HepG2 (cell line): Measurements from ENCODE around the gene HSD3B7. TPM values are rescaled to one million over a fixed set of nuclear protein-coding genes. Genes with fewer than 3 reads are reported as not detected.

Experiments
- ASH2L ChIP-seq: fragments of 300-600, 200-600 bp; sonication (generic); IDR thresholded peaks from 2 replicates; pipeline ENCODE4 v1.7.0; 2017; ENCODE audit warnings: low read depth, mild to moderate bottlenecking, moderate library complexity, mixed read lengths, low read length; ENCODE audit not compliant: insufficient read length
- BHLHE40 ChIP-seq: IDR thresholded peaks from 2 replicates; pipeline ENCODE4 v1.6.1; 2011; ENCODE audit warnings: low read length, improper control_type of control experiment
- EZH2 ChIP-seq: conservative IDR thresholded peaks from 2 replicates; pipeline ENCODE4 v1.6.1; 2012; ENCODE audit warnings: mild to moderate bottlenecking, low read depth, low read length, moderate library complexity
- JDP2 ChIP-seq: sonication (generic); formaldehyde crosslinking; IDR thresholded peaks from 2 replicates; pipeline ENCODE4 v1.8.1; 2022; ENCODE audit warnings: missing genetic modification reagents, borderline replicate concordance
- KAT2B ChIP-seq: fragments of 150-350 bp; IDR thresholded peaks from 2 replicates; pipeline ENCODE4 v1.6.1; 2014; ENCODE audit warnings: low read depth, low read length, borderline replicate concordance
- MED1 ChIP-seq: sonication (generic); formaldehyde crosslinking; IDR thresholded peaks from 2 replicates; pipeline ENCODE4 v1.4.0; 2020; ENCODE audit warnings: missing genetic modification reagents
- NFIC ChIP-seq: IDR thresholded peaks from 2 replicates; pipeline ENCODE4 v1.6.1; 2012; ENCODE audit warnings: mild to moderate bottlenecking, low read length, inconsistent platforms
- POLR2G ChIP-seq: fragments of 200-400 bp; formaldehyde crosslinking; IDR thresholded peaks from 2 replicates; pipeline ENCODE4 v1.6.1; 2018; ENCODE audit warnings: mild to moderate bottlenecking, low read depth, low read length, moderate library complexity
- SNAI1 ChIP-seq: sonication (generic); formaldehyde crosslinking; IDR thresholded peaks from 2 replicates; pipeline ENCODE4 v1.5.0; 2020; ENCODE audit warnings: mild to moderate bottlenecking, missing genetic modification reagents, borderline replicate concordance
- SOX13 ChIP-seq, 3 experiments: fragments of 450-650 bp in 1 of 3; sonication (generic) in 1 of 3; formaldehyde crosslinking in 1 of 3; IDR thresholded peaks in 2 of 3; conservative IDR thresholded peaks in 1 of 3; 2 replicates each; pipeline versions ENCODE4 v1.5.0 to v1.6.1; 2016 to 2020; ENCODE audit warnings: antibody characterized with exemption in 1 of 3, mild to moderate bottlenecking in 1 of 3, missing compliant biosample characterization in 1 of 3, missing genetic modification reagents in 1 of 3, moderate library complexity in 1 of 3
- SRSF1 ChIP-seq: fragments of 200-400 bp; formaldehyde crosslinking; optimal IDR thresholded peaks from 2 replicates; pipeline ENCODE3; 2017; ENCODE audit warnings: mild to moderate bottlenecking, low read depth, low read length, moderate library complexity
- TARDBP ChIP-seq: sonication (generic); formaldehyde crosslinking; IDR thresholded peaks from 2 replicates; pipeline ENCODE4 v1.8.0; 2022; ENCODE audit warnings: mild to moderate bottlenecking, missing genetic modification reagents
- TEAD3 ChIP-seq: optimal IDR thresholded peaks from 2 replicates; pipeline ENCODE3; 2016; ENCODE audit warnings: borderline replicate concordance
- THYN1 ChIP-seq: sonication (generic); formaldehyde crosslinking; IDR thresholded peaks from 2 replicates; pipeline ENCODE4 v1.8.1; 2023; ENCODE audit warnings: low read depth, mild to moderate bottlenecking, moderate library complexity, missing genetic modification reagents, borderline replicate concordance
- ZFY ChIP-seq: sonication (generic); formaldehyde crosslinking; IDR thresholded peaks from 2 replicates; pipeline ENCODE4 v1.4.0; 2020; ENCODE audit warnings: missing genetic modification reagents
- ZNF121 ChIP-seq: sonication (generic); formaldehyde crosslinking; IDR thresholded peaks from 2 replicates; pipeline ENCODE4 v1.5.0; 2020; ENCODE audit warnings: mild to moderate bottlenecking, missing genetic modification reagents
- ZNF460 ChIP-seq: sonication (generic); formaldehyde crosslinking; IDR thresholded peaks from 2 replicates; pipeline ENCODE4 v1.5.1; 2020; ENCODE audit warnings: missing genetic modification reagents, mild to moderate bottlenecking, borderline replicate concordance
- ZNF569 ChIP-seq: sonication (generic); formaldehyde crosslinking; IDR thresholded peaks from 2 replicates; pipeline ENCODE4 v1.5.0; 2020; ENCODE audit warnings: mild to moderate bottlenecking, missing genetic modification reagents, moderate library complexity, borderline replicate concordance
- ZNF772 ChIP-seq: sonication (generic); formaldehyde crosslinking; IDR thresholded peaks from 2 replicates; pipeline ENCODE4 v1.5.0; 2020; ENCODE audit warnings: mild to moderate bottlenecking, missing genetic modification reagents
- ZNF879 ChIP-seq: sonication (generic); formaldehyde crosslinking; IDR thresholded peaks from 2 replicates; pipeline ENCODE4 v1.8.1; 2023; ENCODE audit warnings: missing genetic modification reagents
- ZSCAN21 ChIP-seq: sonication (generic); formaldehyde crosslinking; IDR thresholded peaks from 2 replicates; pipeline ENCODE4 v1.8.0; 2022; ENCODE audit warnings: mild to moderate bottlenecking, missing genetic modification reagents, moderate library complexity, borderline replicate concordance
- polyA plus RNA-seq, 8 experiments: library from polyadenylated mRNA; depleted of rRNA in 3 of 8; stranded (reverse) in 7 of 8; unstranded in 1 of 8; fragments of >200 nt; fragmentation: Illumina TruSeq in 4 of 8; extraction: Trizol in 4 of 8; gene quantifications; 2 replicates each; pipeline versions ENCODE4 v1.2.1 to v1.2.3, GENCODE V29; 2011 to 2016; ENCODE audit warnings: low read depth in 4 of 8, missing spikeins in 1 of 8, mixed read lengths in 1 of 8; ENCODE audit not compliant: insufficient read depth in 1 of 8
- total RNA-seq, 5 experiments: library from RNA; depleted of rRNA; stranded (reverse); fragments of >200 nt; fragmentation: Illumina TruSeq; extraction: Trizol; gene quantifications; 2 replicates each; pipeline ENCODE4 v1.2.3, GENCODE V29; 2016; ENCODE audit warnings: low read depth in 1 of 5
- TF ChIP-seq, protein P1 (sequence below), 2 experiments: sonication (generic) in 1 of 2; formaldehyde crosslinking in 1 of 2; IDR thresholded peaks; 2 replicates each; pipeline versions ENCODE4 v1.4.0 to v1.6.1; 2016 to 2020; ENCODE audit warnings: borderline replicate concordance in 1 of 2, low read depth in 1 of 2, mild to moderate bottlenecking in 1 of 2, missing genetic modification reagents in 1 of 2

The HSD3B7 gene
- total and polyA plus RNA-seq, 2 of the 13 experiments (the other 11 are each of a cell fraction or from before 2014, with no cell fraction given): 32.9 to 69.7 TPM

DNA sequence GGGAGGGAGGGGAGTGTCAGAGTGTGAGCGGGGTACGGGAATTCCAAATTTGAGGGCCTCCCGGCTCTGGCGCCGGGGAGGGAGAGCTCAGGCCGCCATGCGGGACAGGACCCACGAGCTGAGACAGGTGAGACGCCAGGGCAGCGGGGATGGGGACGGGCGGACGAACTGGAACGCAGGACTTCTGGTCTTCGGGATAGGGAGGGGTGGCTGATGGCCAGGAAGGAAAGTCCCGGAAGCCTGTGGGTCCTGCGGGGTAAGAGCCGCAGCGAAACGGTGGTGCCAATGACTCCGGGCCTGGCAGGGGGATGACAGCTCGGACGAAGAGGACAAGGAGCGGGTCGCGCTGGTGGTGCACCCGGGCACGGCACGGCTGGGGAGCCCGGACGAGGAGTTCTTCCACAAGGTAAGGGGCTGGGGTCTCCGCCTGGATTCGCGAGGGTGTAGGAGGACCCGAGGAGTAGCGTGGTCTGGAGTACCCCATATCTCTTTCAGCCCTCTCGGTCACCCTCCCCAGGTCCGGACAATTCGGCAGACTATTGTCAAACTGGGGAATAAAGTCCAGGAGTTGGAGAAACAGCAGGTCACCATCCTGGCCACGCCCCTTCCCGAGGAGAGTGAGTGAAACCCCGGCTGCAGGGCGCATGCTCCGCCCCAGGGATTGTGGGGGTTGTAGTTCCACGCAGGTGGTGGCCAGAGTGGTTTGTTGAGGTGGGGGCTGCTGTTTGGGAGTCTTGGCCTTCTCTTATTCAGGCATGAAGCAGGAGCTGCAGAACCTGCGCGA, 48.9 kb downstream of the HSD3B7 start (continued):
- no peak for TF ChIP-seq ZNF879 (CRISPR knock-in tag)
- no peak for TF ChIP-seq SRSF1
- no peak for TF ChIP-seq EZH2
- TF ChIP-seq TEAD3 (CRISPR knock-in tag): no peak
- TF ChIP-seq MED1: peak; percentile 71
- peak; percentile 47; the same call in 1 of the 2 replicates for TF ChIP-seq ZNF121 (CRISPR knock-in tag)
- TF ChIP-seq JDP2 (CRISPR knock-in tag): no peak
- TF ChIP-seq ASH2L: no peak
- no peak for TF ChIP-seq SOX13 (IDR thresholded peaks at IDR 0.05)
- peak in 1 of 2 experiments; percentile 43; a peak in 2 of 4 replicates for TF ChIP-seq SOX13 (CRISPR knock-in tag; conservative IDR thresholded peaks at IDR 0.05 in 1 of 2, IDR thresholded peaks at IDR 0.05 in 1 of 2)
- TF ChIP-seq, protein P1, sequence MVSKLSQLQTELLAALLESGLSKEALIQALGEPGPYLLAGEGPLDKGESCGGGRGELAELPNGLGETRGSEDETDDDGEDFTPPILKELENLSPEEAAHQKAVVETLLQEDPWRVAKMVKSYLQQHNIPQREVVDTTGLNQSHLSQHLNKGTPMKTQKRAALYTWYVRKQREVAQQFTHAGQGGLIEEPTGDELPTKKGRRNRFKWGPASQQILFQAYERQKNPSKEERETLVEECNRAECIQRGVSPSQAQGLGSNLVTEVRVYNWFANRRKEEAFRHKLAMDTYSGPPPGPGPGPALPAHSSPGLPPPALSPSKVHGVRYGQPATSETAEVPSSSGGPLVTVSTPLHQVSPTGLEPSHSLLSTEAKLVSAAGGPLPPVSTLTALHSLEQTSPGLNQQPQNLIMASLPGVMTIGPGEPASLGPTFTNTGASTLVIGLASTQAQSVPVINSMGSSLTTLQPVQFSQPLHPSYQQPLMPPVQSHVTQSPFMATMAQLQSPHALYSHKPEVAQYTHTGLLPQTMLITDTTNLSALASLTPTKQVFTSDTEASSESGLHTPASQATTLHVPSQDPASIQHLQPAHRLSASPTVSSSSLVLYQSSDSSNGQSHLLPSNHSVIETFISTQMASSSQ (IDR thresholded peaks at IDR 0.05; ENCODE audit: low read depth): 0 out of 2 replicates have a peak, but pooled peaks have one; percentile 12
- TF ChIP-seq, protein P1 (CRISPR knock-in tag; IDR thresholded peaks at IDR 0.05; ENCODE audit: borderline replicate concordance): no peak
- TF ChIP-seq ZSCAN21 (CRISPR knock-in tag): no peak
- no peak for TF ChIP-seq TARDBP (CRISPR knock-in tag)
- no peak for TF ChIP-seq KAT2B
- no peak for TF ChIP-seq THYN1 (CRISPR knock-in tag)
- TF ChIP-seq POLR2G: peak; percentile 70
- TF ChIP-seq ZNF772 (CRISPR knock-in tag): 0 out of 2 replicates have a peak, but pooled peaks have one; percentile 18
- TF ChIP-seq SNAI1 (CRISPR knock-in tag): peak; percentile 81; the same call in 1 of the 2 replicates
- TF ChIP-seq BHLHE40: no peak
- TF ChIP-seq ZNF460 (CRISPR knock-in tag): no peak
- TF ChIP-seq ZNF569 (CRISPR knock-in tag): no peak
- TF ChIP-seq NFIC: no peak
- peak; percentile 60 for TF ChIP-seq ZFY (CRISPR knock-in tag)
